Stimulated activated CD4-positive, alpha-beta T cell treated with anti-CD3 and anti-CD28 coated beads, TNF-alpha, amount 100 ng/mL, for 24 hours (primary cell): ENCODE results near the gene IL10RA.
"Not testable (repeated sequence)": the region's sequence is repeated elsewhere in the genome, so short reads cannot be mapped to it uniquely, and the experiment has no call there.

Experiments used
- DNase-seq, 3 experiments: peaks; one replicate each; pipeline ENCODE4 v3.0.0-alpha.2; 2020; ENCODE audit warnings: low read depth in 3 of 3

The IL10RA gene

GRCh38 chr11:118007040-118007439 is 20.8 kb downstream of the IL10RA start:
- no peak for DNase-seq

GRCh38 chr11:118007563-118008270 is 21.5 kb downstream of the IL10RA start:
- DNase-seq = not testable (repeated sequence)

DNA sequence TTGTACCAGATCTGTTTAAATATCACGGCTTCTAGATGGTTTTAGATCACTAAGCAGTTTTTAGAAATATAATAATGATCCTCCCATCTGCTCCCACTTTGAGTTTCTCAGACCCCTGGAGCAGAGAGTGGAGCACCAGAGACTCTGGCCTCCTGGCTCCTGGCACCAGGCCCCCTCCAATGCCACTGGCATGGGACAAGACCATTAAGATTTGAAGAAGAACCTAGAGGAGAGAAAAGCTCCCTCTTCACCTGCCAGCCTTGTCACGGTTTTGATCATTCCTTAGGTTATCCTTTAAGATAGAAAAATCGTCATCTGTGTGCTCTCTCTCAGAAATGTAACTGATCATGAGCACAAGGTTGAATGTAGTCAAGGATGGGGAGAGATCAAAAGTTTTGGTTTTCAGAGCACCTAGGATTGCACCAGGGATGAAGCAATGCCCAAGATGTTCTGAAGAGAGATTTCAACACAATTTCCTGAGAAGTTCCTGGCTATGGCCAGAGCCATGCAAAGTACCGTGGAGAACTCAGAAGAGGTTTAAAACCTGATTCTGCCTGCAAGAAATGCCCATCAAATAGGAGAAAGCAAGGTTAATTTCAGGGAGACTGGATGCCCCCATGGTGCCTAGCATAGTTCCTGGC is 22.2 kb downstream of the IL10RA start:
- DNase-seq = no peak

DNA sequence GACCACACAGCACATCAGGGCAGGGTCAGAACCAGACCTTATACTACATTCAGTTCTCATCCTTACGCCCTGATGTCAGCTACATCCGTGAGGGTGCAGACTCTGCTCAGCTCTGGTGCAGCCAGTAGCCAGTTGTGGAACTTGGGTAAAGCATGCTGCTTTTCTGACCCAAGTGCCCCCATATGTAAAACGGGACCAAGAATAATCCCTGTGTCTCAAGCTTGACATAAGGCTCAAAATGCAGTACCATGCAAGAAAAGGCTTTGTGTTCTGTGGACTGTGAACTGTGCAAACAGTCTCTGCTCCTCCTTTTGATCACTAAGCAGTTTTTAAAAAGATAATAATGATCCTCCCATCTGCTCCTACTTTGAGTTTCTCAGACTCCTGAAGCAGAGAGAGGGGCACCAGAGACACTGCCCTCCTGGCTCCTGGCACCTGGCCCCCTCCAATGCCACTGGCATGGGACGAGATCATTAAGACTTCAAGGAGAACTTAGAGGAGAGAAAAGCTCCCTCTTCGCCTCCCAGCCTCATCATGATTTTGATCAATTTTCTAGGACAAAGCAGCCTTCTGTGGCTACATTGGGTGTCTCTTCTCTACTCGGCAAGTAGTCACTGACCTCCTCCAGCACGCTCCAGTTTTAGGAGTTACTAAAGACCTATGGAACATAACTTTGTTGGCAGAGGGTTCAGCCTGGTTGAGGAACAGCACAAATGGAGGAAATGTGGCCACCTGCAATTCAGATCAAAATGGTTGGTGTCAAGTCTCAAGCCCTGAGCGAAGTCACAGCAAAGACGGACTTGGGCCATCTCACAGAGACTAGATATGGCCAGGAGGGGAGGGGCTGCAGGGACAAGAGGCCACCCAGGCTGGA is 23.9 kb downstream of the IL10RA start:
- DNase-seq = no peak

GRCh38 chr11:118010738-118011461 is 24.7 kb downstream of the IL10RA start:
- DNase-seq = no peak

DNA sequence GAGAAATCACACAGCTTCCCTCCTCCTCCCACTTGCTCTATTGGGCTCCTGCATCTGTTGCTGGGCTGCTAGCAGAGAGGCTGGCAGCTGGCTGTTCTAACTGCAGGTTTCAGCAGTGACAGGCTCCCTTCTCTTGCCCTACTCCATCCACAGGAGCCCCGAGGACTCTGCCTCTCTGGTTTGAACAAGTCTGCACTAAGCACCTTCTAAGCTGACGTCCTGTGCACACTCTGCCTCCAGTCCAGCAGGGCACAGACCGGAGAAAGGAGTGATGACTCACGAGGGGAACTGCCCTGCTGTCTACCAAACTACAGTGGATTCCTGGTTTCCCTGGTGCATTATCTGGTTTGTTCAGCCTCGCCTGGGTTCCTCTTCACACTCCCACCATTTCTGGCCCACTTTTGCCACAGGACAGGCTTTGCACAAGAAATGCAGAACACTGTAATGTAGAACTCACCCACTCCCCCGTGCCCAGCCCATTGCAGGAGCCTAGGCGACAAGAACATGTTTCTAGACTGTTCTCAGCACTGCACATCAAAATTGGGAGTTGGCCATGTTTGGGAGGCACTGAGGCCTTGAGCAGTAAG is 26.0 kb downstream of the IL10RA start:
- DNase-seq = no peak

DNA sequence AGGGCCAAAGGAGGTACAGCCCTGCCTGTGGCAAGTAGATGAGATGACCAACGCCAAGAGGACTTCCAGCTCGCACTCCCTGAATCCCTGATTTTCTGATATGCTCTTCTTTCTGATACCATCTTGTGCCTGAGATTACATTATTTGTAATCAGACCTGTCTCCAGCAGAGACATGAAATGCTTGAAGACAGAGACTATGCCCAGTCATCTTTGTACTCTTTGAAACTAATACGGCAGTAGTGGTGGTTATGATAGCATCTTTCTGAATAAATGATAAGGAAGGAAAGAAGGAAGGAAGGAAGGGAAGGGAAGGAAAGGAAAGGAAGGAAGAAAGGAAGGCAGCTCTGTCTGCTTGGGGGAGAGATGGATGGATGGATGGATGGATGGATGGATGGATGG is 27.8 kb downstream of the IL10RA start:
- no peak for DNase-seq

- no peak for DNase-seq
Observed at GRCh38 chr11:118015385-118015841, 29.2 kb downstream of the IL10RA start.

DNA sequence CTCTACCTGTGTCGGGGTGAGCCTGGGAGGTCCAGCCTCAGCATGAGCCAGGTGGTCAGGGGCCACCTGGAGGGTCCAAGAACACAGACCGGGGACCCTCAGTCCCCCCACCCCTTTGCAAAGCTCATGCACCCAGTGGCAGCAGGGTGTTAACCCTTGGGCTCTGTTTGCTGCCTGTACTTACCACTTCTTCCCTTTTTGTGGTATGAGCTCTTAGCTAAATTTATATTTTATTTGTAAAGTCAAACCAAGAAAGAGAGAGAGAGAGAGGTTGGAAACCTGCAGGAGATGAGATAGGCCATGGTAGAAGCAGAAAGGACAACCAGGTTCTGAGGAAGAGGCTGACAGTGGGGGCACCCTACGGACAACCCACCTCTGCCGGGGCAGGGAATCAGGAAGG is 29.9 kb downstream of the IL10RA start:
- DNase-seq = no peak

DNA sequence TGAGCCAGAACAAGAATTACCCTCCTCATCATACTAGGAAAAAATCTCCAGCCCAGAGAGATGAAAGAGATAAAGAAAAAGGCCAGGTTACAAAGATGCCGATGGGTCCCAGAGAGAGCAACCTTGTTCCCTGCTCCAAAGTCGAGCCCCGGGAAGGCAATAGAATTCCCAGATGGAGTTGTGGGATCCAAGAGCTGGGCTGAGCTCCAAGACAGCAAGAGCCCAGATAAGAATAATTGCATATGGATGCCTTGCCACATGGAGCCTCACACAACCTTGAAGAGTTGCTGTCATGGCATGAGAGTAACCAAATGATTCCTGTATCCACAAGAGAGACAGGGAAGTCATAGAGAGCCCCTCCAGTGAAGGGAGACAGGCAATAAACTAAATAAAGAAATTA is 30.9 kb downstream of the IL10RA start:
- DNase-seq = no peak

- DNase-seq = no peak
Observed at GRCh38 chr11:118017631-118018315, 31.6 kb downstream of the IL10RA start.

GRCh38 chr11:118018401-118018800 is 32.2 kb downstream of the IL10RA start:
- DNase-seq = no peak

DNA sequence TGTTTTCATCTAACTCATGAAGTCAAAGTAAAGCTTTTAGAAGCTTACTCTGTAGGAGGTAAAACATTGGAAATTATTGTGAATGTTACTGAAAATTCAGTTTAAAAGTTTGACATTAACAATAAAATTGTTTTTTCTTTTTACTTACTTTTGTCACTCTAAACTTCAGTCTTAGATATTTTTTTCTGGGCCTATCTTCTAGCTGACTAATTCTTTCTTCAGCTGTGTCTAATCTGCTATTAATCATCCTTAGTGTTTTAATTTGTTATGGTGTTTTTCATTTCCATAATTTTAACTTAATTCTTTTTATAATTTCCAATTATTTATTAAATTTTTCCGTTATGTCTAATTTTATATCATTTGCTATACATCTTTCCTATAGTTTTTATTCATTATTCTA is 35.0 kb downstream of the IL10RA start:
- no peak for DNase-seq

GRCh38 chr11:118027694-118028093 is 41.5 kb downstream of the IL10RA start:
- no peak for DNase-seq

- no peak for DNase-seq
Observed at GRCh38 chr11:118028626-118029025, 42.4 kb downstream of the IL10RA start.

DNA sequence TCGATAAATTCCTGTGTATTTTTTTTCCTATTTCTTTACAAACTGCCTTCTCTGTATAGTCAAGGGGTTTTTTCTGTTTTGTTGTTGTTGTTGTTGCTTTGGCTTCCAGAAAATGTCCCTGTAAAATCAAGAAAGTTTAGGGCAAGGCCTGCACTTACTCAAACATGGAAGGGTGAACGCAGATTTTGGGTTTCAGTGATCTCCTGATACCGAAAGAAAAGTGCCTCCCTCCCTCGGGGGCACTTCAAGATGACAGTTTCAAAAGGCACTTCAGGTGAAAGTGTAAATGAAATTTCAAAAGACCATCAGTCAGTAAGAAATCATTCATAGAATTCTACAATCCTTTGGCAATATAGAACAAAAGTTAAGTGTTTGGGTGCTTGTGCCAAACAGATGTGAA is 47.2 kb downstream of the IL10RA start:
- no peak for DNase-seq

- DNase-seq = no peak
Observed at GRCh38 chr11:118042141-118042540, 55.9 kb downstream of the IL10RA start.

GRCh38 chr11:118042796-118043195 is 56.6 kb downstream of the IL10RA start:
- no peak for DNase-seq

- DNase-seq = no peak
Observed at GRCh38 chr11:118045191-118045590, 59.0 kb downstream of the IL10RA start.

DNA sequence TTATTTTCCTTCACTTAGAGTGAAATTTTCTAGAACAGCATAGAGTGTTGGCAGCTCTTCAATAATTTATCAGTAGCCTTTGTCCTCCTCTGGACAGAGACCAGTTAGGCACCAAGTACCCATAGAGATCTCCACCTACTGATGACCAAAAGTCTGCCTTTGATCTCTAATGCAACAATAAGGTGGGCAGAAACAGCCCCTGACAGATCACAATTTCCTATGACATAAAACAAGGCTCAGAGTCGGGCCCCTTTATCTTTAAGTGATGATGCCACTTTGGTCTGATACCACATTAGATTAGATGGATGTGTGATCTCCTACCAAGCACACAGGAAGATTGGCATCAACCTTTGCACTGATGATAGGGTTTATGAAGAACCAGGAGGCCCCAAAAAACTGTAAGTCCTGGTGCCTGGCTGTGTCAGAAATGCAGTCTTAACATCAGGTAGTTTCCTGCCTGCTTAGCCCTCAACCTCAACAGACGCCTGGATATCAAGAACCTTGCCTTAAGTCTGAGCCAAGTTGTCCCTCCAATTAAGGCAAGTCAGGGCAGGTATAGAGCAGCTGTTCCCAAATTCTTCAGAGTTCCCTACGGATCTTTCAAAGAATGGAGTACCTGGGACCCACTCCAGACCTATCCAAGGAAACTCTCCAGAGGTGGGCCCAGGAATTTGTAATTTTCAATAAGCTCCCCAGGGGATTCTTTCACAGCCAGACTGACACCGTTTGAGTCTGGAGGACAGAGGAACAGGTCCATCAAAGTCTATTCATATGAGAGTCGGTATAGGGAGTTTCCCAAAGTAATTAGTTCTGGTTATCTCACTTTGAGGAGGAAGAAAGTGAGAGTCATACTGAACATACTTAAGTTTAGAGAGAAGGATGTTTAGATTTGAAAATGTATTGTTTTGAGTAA is 60.1 kb downstream of the IL10RA start:
- no peak for DNase-seq
